Measurements from ENCODE around the gene LRRFIP2. TPM values are rescaled to one million over a fixed set of nuclear protein-coding genes. Genes with fewer than 3 reads are reported as not detected.
"Not testable (repeated sequence)": the region's sequence is repeated elsewhere in the genome, so short reads cannot be mapped to it uniquely, and the experiment has no call there.

The LRRFIP2 gene
- total RNA-seq, 4 donors from 2014 or later: 41.8 to 78.8 (median 55.0) TPM

DNA sequence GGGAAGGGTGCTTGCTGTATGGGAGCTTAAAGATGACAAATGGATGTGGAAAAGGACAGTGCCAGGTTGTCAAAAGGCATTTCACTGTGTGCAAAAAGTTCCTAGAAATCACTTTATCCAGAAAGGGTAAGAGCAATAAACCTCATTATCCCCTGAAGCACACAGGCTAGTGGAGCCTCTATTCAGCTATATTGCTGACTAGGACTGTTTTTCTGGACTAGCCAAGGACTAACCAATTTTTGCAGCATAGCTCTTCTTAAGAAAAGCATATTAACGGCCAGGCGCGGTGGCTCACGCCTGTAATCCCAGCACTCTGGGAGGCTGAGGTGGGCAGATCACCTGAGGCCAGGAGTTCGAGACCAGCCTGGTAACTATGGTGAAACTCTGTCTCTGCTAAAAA is 116.3 kb downstream of the LRRFIP2 start:
- DNase-seq (ENCODE audit: low spot score): no peak
- ATAC-seq (ENCODE audit: low FRiP score): no peak
- no peak for TF ChIP-seq CTCF (IDR thresholded peaks at IDR 0.05)

- TF ChIP-seq CTCF (IDR thresholded peaks at IDR 0.05): no peak
- ATAC-seq (ENCODE audit: low FRiP score) (no peak), DNase-seq (ENCODE audit: low spot score) (no peak)
These were observed 117.6 kb downstream of the LRRFIP2 start for GRCh38 chr3:37056826-37057225.

DNA sequence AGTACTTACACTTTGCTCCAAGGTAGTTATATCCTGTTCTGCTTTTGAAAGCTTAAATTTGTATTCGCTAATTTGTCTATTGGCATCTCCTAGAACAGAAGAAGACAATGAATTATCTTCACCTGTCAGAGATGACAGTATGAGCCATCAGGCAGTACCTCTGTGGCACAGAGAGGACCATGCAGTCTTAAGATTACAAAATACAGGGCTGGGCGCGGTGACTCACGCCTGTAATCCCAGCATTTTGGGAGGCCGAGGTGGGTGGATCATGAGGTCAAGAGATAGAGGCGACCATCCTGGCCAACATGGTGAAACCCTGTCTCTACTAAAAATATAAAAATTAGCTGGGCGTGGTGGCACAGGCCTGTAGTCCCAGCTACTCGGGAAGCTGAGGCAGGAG is 119.3 kb downstream of the LRRFIP2 start:
- DNase-seq (ENCODE audit: low spot score); ATAC-seq (ENCODE audit: low FRiP score): not testable (repeated sequence)

DNA sequence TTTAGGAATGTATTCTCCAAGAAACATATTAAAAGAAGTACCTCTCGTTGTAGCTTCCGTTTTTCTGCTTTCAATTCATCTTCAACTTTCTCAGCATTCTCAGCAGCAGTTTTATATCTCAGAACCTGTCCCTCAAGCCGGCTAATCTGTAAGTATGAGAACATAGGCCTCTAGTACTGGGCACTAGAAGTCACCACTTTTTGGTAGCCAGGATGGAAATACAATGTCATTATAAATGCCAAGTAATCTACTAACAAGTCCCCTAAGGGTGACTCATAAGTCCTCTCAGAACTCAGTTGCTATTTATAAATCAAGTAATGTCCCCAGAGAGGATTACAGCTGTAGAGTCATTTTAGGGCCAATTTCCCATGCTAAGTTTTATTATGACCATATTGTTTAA is 120.0 kb downstream of the LRRFIP2 start:
- no peak for TF ChIP-seq CTCF (IDR thresholded peaks at IDR 0.05)
- ATAC-seq (ENCODE audit: low FRiP score) (peak; percentile 13), DNase-seq (ENCODE audit: low spot score) (no peak)

DNA sequence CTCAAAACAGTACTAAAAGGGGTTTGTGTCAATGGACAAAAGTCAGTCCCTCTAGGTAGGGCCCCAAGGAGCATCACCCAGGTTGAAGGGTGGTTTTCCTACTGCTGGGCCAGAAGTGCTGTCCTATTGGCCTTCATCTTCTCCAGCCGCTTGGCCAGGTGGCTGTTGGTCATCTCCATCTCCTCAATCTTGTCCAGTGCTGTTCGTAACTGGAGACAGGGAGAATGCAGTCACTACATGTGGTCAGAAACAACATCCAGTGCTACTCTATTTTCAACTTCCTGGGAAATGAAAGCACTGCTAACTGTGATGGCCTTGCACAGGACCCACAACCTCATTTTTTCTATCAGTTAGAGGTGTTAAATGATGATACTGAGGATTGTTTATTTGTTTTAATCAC is 120.6 kb downstream of the LRRFIP2 start:
- ATAC-seq (ENCODE audit: low FRiP score): no peak
- DNase-seq (ENCODE audit: low spot score): no peak

DNA sequence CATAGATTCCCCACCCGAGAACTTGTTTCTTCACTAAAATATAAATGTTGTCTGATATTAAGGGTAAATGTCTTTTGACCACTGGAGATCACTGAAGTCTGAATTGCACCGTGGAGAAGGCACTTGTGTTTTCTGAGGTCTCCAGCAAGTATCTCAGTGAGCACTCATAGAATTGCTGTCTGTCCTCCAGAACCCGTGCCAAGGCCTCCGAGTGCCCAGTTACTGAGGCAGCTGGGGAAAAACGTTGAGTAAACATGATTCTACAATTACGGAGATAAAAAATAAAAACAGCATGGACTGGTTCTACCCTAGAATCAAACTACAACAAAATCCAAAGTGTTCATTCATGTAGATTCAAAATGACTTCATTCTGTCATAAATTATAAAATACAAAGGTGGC is 121.0 kb downstream of the LRRFIP2 start:
- DNase-seq (ENCODE audit: low spot score): no peak
- ATAC-seq (ENCODE audit: low FRiP score): no peak
- TF ChIP-seq CTCF (IDR thresholded peaks at IDR 0.05): no peak

More for the DNA sequence above, 120.6 kb downstream of the LRRFIP2 start:
- TF ChIP-seq CTCF (IDR thresholded peaks at IDR 0.05): no peak

DNA sequence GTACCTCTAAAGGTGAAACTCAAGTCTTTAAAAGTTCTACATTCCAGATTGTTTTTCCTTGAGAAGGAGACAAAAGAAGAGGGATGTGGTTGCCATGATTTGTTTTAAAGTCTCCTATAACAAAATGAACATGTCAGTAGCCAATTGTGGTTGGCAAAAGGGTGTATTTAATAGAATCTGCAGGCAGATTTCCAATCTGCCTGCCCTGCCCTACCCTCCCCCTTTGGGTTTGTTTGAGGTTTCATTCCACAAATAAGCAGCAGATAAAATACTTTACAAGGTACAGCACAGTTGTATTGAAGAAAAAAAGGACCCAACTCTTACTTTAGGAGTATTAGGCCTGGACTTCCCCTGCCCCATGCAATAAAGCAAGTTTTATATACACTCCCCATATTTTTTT is 121.5 kb downstream of the LRRFIP2 start:
- TF ChIP-seq CTCF (IDR thresholded peaks at IDR 0.05): no peak
- no peak for ATAC-seq (ENCODE audit: low FRiP score)
- DNase-seq (ENCODE audit: low spot score): no peak

- no peak for TF ChIP-seq CTCF (IDR thresholded peaks at IDR 0.05)
- ATAC-seq (ENCODE audit: low FRiP score) (no peak), DNase-seq (ENCODE audit: low spot score) (no peak)
These were observed 124.1 kb downstream of the LRRFIP2 start for GRCh38 chr3:37050282-37050681.

- ATAC-seq (ENCODE audit: low FRiP score): not testable (repeated sequence)
These were observed 131.7 kb downstream of the LRRFIP2 start for GRCh38 chr3:37042712-37043111.

More at GRCh38 chr3:37042712-37043111, 131.7 kb downstream of the LRRFIP2 start:
- DNase-seq (ENCODE audit: low spot score): not testable (repeated sequence)
